Stimulated activated CD4-positive, alpha-beta T cell treated with anti-CD3 and anti-CD28 coated beads, Interleukin-15, amount 100 ng/mL, for 24 hours (primary cell): ENCODE results near the gene OPRM1.
"Not testable (repeated sequence)": the region's sequence is repeated elsewhere in the genome, so short reads cannot be mapped to it uniquely, and the experiment has no call there.

Source experiments
- DNase-seq: peaks from one replicate; pipeline ENCODE4 v3.0.0-alpha.2; 2020

The OPRM1 gene

DNA sequence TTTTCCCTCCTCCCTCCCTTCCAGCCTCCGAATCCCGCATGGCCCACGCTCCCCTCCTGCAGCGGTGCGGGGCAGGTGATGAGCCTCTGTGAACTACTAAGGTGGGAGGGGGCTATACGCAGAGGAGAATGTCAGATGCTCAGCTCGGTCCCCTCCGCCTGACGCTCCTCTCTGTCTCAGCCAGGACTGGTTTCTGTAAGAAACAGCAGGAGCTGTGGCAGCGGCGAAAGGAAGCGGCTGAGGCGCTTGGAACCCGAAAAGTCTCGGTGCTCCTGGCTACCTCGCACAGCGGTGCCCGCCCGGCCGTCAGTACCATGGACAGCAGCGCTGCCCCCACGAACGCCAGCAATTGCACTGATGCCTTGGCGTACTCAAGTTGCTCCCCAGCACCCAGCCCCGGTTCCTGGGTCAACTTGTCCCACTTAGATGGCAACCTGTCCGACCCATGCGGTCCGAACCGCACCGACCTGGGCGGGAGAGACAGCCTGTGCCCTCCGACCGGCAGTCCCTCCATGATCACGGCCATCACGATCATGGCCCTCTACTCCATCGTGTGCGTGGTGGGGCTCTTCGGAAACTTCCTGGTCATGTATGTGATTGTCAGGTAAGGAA is at the start of gene OPRM1:
OPRM1 (plus strand) TSS at position 10 of the 612 bp plus-strand sequence; CDS start at position 315, 305 bp downstream.
- peak; percentile 47 for DNase-seq

DNA sequence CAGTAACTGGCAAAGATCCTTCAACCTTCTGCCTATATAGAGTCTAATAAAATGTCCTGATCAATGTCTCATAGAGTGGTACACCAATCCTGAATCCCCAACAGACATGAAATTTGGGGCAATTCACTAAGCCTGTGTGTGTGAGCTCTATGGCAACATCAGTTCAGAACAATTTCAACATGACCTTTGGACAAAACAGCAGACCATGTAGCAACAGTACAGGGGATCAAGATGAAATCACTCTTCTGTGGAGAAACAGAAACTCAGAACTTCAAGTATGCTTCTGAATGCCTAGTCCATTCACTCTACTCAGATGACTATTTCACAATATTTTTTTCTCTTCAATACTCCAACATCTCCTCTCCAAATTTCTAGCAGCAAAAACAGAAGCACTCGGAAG is 49.1 kb upstream of the OPRM1 start:
- no peak for DNase-seq

DNA sequence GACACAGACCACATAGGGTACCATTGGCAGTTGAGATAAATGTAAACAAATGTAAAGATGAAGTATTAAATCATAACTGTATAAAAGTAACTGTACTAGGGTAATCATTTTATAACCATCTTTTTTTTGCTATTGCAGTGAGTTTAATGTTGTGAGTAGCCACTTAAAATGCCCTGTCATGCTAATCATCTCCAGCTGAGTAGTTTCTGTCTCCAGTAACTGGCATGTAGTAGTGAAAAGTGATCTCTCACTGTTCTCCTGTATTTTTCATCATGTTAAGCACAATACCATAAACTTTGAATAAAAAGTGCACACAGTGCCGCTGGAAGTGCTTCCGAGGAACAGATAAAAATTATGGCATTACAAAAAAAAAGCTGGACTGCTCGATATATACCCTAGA is 45.0 kb upstream of the OPRM1 start:
- no peak for DNase-seq

DNA sequence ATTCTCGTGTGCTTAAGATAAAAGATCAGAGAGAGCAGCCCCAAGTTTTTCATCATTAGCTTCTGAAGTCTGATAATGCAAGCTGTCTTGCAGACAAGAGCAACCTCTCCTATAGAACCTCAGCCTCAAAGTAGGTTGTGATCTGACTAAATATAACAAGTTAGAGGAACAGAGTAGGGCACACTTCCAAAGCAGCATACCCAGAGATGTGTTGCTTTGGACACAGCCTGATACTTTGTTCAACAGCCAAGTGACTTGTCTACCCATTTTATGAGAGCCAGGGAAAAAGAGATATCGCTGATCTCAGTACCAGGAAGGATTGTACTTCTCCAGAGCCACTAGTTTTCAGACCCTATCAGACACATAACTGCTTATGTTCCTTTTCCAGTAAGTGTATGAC is 44.2 kb upstream of the OPRM1 start:
- DNase-seq: no peak

DNA sequence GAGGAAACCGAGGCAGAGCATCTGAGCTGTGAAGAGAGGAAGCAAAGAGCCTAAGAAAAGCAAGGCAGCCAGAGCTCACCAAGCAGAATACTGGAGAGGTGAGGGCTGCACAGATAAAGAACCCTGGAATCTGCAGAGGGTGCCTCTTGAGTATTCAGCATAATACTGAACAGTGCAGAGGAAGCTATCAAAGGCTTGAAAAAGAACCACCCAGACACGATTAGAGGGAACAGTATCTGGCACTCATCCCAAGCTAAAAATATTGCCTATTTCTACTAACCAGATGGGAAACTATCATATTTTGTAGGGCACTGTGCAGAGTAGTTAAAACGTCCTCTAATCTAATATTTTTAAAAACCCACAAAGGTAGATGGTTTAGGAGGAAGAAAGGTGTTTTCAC is 41.8 kb upstream of the OPRM1 start:
- no peak for DNase-seq

DNA sequence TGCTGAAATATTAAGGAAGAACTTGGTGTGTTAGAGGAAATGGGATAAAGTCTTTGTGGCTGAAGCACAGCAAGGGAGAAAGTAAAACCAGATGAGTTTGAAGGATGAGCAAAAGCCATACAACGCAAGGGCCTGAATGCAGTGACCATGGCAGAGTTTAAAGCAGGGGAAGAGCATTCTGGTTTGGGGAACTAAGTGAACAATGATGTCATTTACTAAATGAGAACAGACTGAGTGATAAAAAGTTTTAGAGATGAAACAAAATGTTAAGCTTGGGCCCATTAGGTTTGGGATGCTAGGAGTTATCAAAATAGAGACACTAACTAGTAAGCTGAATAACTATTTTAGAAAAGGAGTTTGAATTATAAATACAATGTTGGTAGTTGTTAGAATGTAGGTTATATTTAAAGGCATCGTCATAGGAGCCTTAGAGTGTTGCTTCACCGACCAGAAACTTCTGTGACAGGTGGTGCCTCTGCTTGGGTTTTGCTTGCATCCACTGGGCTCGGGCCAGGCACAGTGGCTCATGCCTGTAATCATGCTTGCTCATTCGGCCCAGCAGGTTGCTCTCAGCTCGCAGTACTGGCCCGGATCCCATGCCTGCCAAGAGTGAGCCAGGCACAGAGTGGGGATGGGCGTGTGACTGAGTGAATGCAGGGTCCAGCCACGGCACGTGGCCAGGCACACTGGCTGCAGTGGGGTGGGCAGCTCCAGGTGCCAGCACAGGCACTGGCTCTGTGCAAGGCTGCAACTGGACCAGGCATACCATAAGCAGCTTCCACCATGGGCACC is 37.4 kb upstream of the OPRM1 start:
- no peak for DNase-seq

DNA sequence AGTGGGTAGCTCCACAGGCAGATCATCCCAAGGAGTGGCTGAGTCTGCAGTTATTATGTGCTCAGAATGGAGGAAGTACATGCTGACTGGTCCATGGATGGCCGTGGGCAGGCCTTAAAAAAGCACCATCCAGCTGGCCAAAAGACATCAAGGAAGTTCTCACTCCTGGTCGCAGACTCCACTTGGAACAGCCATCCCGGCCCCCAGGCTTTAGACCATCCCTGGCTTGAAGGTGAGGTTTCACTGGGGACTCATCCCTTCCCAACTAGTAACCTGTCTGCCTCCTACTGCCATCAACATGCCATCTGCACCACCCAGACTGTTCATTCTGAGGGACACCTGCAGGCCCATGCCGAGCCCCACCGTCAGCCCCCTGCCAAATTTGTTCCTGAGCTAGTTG is 36.1 kb upstream of the OPRM1 start:
- no peak for DNase-seq

DNA sequence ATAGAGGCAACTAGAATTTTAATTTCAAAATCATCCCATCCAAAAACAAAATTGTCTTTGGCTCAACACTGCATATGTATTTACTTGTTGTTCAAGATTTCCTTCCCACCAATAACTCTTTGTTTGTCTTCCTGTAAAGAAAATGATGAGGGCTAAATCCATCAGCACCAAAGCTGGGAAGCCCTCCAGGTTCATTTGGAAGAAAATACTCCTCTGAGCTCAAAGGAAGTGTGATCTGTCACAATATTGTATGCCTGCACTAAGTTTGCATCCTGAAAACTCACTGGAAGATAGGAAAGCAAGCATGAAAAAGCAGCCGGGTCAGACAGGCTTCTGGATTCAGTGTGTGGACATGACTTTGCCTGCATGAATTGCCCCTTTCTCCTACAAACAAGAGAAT is 28.7 kb upstream of the OPRM1 start:
- DNase-seq: no peak

DNA sequence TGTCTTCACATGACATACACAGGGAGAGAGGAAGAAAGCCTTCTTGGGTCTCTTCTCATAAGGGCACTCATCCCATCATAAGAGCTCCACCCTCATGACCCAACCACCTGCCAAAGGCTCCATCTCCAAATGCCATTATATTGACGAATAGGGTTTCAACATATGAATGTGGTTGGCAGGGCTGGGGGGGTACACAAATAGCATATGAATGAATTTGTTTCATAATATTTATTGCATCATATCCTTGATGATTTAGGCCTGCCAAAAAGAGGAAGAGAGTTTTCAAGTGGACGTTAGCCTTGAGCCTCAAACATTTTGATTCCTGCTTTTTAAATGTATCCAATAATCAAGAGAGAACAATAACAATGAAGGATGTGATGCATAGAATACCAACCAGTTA is 26.2 kb upstream of the OPRM1 start:
- no peak for DNase-seq

DNA sequence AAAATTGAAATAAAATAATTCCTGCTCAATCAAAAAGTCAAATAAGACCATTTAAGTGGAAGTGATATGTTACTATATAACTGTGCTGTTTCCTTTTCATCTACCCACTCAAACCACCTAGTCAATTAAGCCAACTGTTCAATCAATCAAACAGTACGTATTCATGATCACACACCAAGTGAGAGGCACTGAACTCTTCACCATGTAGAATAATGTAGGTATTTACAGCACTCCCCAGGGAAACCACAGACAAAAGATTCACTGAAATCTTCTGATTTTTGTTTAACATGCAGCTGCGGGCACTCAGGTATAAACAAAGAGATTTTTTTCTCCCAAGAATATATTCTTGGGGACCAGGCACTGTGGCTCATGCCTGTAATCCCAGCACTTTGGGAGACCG is 21.3 kb upstream of the OPRM1 start:
- no peak for DNase-seq

DNA sequence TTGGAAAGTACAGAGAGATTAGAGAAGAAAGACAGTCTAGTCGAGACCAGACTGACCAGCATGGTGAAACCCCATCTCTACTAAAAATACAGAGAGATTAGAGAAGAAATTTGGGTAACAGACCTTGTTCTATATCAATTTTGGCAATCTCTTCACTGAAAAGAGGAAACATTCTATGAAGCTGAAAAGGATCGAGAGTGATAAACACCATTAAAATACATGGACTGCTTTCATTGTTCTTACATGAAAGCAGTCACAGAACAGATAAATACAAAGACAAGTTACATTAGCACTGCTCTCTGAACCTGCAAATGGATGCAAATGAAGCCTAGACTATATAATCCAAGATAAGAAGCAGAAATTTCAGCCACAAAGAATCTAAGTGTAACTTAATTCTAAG is 8.4 kb upstream of the OPRM1 start:
- no peak for DNase-seq

DNA sequence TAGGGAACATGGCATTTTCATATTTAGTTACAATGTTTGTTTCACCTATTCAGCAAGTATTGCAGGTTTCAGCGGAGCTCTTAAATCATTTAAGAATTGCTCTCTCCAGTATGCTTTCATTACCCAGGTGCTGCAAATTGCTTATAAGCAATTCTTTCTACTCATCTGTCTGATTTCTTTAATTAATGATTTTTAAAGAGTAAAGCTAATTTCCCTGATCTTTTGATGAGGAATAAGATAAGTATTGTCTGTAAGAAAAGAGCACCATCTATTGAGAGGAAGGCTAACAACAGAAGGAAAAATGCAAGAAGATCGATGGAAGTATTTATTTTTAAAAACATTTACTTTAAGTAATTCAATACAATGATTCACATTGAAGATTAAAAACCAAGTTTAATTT is 2.0 kb downstream of the OPRM1 start:
- no peak for DNase-seq

DNA sequence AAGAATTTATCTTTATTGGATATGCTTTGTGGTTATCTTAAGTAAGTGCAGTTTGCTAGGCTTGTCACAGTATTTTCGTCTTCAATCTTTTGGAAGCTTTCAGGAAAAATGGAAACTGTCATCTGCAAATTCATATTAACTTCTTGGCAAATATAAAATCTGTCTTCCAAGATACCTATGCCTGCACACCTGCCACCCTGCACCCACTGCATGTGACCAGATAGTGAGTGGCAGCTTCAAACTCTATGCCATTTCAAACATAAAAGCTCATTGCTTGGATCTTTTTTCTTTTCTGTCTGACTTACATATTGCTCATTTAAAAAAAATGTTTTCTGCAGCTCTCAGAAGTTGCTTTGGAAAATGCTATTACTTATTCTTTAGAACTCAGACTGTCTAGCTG is 14.1 kb downstream of the OPRM1 start:
- no peak for DNase-seq

DNA sequence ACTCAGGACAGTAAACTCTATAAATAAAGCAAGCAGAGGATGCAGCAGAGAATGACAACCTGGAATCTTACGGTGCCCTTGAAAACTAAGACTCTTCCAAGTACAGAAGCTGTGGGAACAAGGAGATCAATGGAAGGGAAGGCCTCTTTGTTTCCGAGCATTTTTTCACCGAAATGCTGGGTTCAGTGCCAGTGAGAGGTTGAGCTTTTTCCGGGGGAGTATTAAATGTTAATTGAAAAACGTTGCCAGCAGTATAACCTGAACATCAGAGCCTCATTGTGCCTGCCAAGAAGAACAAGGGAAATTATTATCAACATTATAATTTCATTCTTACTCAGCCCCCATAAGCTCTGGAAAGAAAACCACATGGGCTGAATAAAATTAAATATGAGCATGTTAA is 17.5 kb downstream of the OPRM1 start:
- no peak for DNase-seq

DNA sequence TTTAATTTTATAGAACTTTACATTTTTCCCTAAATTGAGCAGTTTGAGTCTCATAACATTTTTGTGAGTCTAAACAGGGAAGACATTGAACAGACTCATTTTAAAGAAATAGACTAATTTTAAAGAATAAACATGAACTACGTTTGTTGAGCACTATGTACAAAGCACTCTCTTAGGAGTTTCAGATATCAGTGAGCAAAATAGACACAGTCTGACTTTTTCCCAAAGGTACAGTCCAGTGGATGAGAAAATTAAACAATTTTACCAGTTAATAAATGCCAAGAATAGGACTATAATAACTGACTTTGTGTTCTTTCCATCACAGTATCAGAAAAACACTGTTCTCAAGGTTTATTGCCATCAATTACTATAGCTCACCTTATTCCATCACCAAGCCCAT is 18.1 kb downstream of the OPRM1 start:
- no peak for DNase-seq

DNA sequence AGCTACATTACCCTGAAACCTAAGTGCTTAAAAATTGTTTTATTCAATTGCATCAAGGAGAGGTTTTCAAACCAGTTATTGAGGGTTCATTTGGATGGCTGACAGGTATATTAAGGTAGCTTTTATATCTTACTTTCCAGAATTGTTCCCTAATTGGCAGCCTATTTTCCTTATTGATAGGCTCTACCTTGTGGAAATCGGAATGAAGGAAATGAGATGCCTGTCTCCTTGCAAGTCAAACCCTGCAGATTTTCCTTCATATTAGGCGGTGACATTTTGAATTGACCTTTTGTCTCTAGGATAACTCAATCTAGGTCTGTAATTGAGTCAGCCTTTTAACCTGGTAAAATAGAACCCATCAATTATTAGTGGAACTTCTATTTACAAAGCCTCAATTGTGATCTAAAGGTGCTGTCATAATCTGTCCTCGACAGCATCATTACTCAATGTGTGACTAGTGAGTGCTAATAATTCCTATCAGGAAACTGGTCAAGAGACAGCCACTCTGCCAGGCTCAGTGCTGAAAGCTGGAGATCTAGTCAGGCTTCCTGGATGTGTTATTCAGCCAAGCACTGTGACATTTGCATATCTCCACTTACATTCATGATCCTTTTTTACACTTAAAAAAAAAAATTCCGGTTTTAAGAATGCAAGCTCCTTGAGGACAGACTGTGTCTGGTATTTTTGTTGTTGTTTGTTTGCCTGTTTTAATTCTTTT is 20.1 kb downstream of the OPRM1 start:
- no peak for DNase-seq

DNA sequence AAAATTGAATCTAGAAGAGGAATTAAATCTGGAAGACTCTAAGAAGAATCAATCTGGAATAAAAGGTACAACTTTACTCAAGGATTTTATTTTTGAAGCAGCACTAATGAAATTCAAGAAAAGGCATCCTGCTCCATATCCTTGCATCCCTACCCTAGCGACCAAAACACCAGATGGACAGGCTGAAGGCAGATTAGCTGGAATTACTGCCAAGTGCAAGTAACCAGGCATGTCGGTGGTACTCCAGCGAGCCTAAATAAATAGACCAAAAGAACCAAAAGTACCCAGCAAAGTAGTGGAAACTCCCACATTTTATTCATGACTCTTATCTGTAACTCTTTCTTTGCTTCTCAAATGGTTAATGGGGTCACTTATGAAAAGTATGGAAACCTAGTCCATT is 21.0 kb downstream of the OPRM1 start:
- DNase-seq: no peak

DNA sequence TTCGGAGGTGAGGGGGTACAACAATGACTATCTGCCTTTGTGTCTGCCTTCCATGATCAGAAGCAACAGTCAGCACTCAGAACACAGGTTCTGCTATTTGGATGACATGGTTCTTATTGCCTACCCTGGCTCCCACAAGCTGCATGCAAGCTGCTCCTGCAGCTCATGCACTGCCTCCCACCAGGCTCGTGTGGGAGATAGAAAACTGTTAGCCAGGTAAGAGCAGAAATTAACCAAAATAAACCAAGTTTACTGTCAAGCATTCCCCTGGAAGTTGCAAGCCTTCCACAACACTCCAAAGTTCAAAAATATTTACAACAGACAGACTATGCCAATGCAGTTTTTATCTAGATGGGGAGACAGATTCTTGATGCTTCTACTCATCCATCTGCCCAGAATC is 31.0 kb downstream of the OPRM1 start:
- no peak for DNase-seq

DNA sequence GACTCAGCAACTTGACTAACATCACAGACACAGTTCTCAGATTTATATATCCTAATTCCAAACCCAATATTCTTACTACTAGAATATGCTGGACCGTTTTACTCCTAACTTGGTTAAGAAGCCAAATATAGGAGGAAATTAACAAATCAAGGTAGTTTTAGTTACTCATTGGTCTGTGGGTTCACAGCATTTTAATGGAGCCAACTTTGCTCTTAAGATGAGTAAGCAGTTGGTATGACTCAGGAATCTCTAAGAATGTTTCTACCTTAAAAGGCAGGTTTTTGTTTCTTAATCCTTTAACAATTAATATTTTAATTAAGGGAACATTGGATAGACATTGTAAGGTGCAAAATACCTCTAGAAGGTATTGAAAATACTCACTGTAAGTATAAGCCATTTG is 31.6 kb downstream of the OPRM1 start:
- DNase-seq: no peak

DNA sequence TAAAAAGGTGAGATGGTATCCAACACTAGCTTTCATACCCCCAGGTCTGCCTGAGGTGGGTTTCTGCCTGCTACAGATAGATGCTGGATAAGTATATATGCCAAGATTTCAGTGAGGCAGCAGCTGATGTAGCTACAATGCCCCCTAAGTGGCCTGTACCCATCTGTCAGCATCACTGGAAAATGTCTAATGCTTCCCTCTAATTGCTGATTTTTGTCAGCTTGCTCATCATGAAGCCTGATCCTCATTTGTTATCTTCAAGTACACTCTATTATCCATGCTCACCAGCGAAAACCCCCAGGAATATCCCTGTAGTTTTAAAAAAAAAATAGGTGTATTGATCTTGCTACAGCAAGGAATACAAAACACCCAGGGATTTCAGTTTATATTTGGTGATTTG is 32.2 kb downstream of the OPRM1 start:
- DNase-seq: no peak

DNA sequence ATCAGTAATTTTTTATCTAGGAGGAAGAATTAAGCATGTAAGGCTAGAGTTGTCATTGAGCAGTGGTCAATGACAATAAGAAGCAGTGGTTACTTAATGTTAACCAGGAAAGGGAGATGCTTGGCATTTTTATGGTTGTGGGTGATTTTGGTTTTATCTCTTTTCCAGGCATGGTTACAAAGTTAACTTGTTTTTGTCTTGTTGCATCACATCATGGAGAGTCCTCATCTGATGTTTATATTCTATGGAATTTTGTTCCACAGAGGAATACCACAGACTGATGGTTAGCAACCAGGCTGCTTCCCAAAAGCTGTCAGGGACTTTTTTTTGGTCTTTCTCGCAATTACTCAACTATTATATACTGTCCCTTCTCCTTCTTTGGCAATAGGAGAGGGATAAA is 32.7 kb downstream of the OPRM1 start:
- no peak for DNase-seq

DNA sequence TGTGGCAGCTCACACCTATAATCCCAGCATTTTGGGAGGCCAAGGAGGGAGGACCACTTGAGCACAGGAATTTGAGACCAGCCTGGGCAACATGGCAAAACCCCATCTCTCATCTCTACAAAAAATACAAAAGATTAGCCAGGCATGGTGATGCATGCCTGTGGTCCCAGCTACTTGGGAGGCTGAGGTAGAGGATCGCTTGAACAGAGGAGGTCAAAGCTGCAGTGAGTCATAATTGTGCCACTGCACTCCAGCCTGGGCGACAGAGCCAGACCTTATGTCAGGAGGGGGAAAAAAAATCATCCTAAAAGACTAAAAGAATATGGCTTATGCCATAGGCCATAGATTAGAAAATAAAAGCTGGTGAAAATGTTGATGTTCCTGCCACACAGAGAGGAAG is 39.6 kb downstream of the OPRM1 start:
- not testable (repeated sequence) for DNase-seq

DNA sequence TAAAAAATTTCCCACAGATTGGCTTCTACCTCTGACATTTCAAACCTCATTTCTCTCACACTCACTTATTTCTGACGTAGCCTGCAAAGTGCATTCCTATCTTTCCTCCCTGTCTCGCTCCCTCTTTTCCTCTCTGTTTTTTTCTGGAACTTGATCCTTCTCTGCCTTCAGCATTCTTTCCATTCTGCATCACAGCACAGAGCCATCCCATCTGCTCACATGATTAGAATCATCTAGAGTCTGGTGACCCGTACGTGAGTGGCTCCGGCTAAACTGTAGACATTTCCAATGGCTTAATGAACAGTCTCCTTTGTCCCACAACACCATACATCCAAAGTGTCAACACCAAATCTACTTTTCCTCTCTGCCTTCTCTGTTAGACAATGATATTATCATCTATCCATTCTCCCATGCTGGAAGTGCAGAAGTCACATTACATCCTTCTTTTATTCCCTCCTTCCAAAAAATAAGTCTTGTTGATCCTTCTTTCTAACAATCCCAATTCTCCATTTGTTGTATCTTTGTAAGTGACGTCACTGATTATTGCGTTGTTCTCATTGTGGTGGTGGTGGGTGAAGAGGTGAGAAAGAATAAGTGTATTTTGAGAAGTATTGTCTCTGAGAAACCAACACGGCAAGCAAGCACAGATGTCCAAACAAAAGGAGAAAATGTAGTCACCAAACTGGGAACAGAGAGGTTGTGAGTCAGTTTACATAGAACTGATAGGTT is 41.6 kb downstream of the OPRM1 start:
- DNase-seq: no peak

DNA sequence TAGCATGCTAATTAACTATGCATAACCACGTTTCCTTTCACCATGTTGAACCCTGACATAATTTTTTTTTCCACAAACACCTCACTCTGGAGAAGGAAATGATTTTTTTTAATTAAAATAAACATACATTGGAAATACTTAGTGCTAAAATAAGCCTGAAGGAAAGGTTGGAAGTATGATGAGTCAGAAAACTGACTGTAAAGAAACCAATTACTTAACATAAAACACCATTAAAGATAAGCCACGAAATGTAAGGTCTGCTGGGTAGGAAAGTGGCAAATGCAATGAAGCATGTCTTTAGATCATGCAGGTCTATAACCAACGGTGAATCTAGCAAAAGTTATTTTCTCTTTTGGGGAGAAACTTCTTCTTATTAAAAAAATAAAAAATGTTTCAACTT is 47.5 kb downstream of the OPRM1 start:
- no peak for DNase-seq
